Measurements from ENCODE around the gene PPP3CB. TPM values are rescaled to one million over a fixed set of nuclear protein-coding genes. Genes with fewer than 3 reads are reported as not detected.

PPP3CB gene
- total RNA-seq, 2 donors from 2014 or later: 47.7 to 51.0 TPM

DNA sequence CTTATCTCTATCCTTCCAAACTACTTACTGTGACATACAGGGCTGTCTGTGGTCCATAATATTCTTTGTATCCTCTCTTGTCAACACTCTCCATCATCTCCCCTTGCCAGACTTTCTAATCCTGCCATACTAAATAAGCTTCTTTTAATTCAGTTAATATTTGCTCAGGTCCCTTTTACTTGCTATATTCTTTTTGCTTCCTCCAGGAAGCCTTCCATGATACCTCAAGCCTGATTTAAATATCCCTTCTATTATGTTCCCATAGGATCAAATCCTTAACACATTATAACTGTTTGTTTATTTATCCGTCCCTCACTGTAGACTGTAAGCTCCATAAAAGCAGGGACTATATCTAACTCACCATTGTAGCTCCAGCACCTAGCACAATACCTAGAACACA, 7.2 kb upstream of the PPP3CB start:
- ATAC-seq: no peak
- H3K36me3 Mint-ChIP-seq: peaks cover 13% of the 10 kb centered on the region
- H3K4me1 Mint-ChIP-seq (ENCODE audit: low read depth in 2 of 2): peaks cover 3 to 15% of the 10 kb centered on the region in 2 donors
- H3K27ac Mint-ChIP-seq: no peak overlapping the region
- H3K9me3 Mint-ChIP-seq: no peaks in the 10 kb centered on the region
- DNase-seq (ENCODE audit: low spot score): no peak
- no peak overlapping the region for H3K4me3 Mint-ChIP-seq
- H3K27me3 Mint-ChIP-seq: no peaks in the 10 kb centered on the region

DNA sequence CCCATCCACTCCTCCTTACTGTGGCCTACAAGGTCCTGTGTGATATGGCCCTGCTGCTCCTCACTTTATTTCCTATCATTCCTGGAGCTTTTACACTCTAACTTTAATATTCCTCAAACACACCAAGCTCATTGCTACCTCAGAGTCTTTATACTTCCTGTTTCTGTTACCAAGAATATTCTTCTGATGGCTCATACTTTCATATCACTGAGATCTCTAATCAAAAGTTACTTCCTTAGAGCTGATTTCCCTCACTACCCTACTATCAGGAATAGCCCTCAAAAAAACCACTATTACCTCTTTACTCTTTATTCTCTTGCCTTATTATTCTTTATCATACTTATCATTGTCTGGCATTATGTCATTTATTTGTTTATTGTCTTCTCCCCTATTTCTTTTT, 5.8 kb upstream of the PPP3CB start:
- Mint-ChIP-seq H3K36me3 (peaks cover 13% of the 10 kb centered on the region), H3K4me3 (peak overlapping the region; percentile 10), H3K27ac (peak overlapping the region in 1 of 2 donors; percentile 2), H3K9me3 (no peaks in the 10 kb centered on the region), H3K4me1 (ENCODE audit: low read depth in 2 of 2) (peaks cover 15 to 26% of the 10 kb centered on the region in 2 donors), H3K27me3 (no peaks in the 10 kb centered on the region)
- DNase-seq (ENCODE audit: low spot score) (no peak), ATAC-seq (no peak)

DNA sequence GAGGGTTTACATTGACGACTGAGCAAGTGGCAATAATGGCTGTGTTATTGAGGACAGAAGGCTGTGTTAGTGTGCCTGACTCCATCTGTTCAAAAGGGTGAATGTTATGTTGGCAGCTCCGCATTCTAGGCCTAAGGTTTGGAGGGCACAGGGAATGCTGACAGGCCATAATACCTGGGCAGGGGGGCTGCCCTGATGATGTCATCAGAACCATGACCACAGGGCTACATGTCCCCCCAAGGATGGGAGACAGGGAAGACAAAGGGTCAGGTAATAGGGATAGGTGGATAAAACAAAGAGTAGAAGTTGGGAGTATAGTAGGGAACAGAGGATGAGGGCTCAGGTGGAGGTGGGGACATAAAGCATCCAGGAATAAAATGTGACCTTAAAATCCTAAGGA, 1.8 kb upstream of the PPP3CB start:
- Mint-ChIP-seq H3K9me3 (no peaks in the 10 kb centered on the region), H3K27me3 (no peaks in the 10 kb centered on the region), H3K4me1 (ENCODE audit: low read depth in 2 of 2) (peaks cover 38 to 48% of the 10 kb centered on the region in 2 donors), H3K36me3 (no peaks in the 10 kb centered on the region), H3K4me3 (no peak overlapping the region), H3K27ac (peak overlapping the region; percentile 82 to 95)
- DNase-seq (ENCODE audit: low spot score) (no peak), ATAC-seq (no peak)

DNA sequence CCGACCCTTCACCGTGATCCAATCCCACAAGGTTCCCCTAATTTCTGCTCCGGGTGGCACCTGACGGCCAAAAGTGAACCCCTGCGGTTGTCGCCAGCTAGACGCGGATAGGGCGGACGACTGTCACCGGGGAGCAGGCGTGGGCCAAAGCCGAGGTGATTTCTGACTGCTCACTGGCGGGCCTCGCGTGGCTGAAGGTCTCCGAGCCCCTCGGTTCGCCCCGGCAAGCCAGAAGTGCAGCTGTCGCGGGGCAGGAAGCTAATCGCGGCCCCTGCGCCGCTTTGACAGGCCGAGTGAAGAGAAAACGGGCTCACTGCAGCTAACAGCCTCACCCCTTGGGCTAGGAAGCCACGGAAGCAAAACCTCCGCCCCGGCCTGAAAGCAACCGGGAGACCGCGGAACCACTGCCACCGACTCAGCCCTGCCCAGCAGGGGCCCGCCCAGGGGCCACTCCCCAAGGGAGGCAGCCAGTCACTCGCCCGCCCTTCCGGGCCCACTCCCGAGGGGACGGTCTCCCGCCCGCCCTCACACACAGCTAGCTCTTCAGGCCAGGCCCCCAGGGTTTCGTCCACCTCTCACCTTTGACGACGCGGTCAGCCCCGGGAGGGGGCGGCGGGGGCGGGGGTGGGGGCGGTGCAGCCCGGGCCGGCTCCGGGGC, 469 bp downstream of the PPP3CB start:
- Mint-ChIP-seq H3K4me1 (ENCODE audit: low read depth in 2 of 2) (peaks cover 43 to 46% of the 10 kb centered on the region in 2 donors), H3K36me3 (no peaks in the 10 kb centered on the region), H3K27me3 (no peaks in the 10 kb centered on the region), H3K4me3 (peak overlapping the region; percentile 95), H3K27ac (peak overlapping the region; percentile 82 to 95), H3K9me3 (no peaks in the 10 kb centered on the region)
- DNase-seq (ENCODE audit: low spot score) (peak; percentile 95), ATAC-seq (peak; percentile 96 to 97)

DNA sequence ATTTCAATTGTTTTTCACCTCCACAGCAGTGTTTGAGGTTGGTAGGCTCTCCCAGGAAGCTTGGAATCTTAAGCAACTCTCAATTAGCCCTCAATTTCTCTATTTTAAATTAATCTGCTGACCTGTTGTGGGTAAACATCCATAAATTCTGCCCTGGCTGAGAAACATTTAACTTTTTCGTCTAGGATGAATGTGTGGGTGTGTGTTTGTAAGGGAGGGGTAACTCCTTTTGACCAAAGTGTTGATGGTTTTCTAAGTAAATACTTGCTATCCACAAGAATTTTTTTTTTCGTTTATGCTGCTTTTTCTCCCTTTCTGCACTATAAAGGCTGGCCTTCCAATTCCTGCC, 973 bp downstream of the PPP3CB start:
- H3K9me3 Mint-ChIP-seq: no peaks in the 10 kb centered on the region
- H3K4me3 Mint-ChIP-seq: peak overlapping the region; percentile 95
- H3K36me3 Mint-ChIP-seq: no peaks in the 10 kb centered on the region
- DNase-seq (ENCODE audit: low spot score) (no peak), ATAC-seq (no peak)
- H3K27me3 Mint-ChIP-seq: no peaks in the 10 kb centered on the region
- peaks cover 45 to 50% of the 10 kb centered on the region in 2 donors for H3K4me1 Mint-ChIP-seq (ENCODE audit: low read depth in 2 of 2)
- H3K27ac Mint-ChIP-seq: peak overlapping the region; percentile 82 to 95

DNA sequence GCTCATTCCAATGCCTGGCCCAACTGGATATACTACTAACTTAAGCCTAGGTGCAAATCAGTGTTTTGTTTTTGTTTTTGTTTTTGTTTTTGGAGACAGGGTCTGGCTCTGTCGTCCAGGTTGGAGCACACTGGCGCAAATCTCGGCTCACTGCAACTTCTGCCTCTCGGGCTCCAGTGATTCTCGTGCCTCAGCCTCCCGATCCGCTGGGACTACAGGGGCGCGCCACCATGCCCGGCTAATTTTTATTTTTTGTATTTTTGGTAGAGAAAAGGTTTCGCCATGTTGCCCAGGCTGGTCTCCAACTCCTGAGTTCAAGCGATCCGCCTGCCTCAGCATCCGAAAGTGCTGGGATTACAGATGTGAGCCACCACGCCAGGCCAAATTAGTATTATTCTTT, 1.6 kb downstream of the PPP3CB start:
- H3K36me3 Mint-ChIP-seq: peaks cover under 1% of the 10 kb centered on the region
- H3K4me3 Mint-ChIP-seq: peak overlapping the region; percentile 80
- H3K4me1 Mint-ChIP-seq (ENCODE audit: low read depth in 2 of 2): peaks cover 48 to 55% of the 10 kb centered on the region in 2 donors
- H3K27ac Mint-ChIP-seq: peak overlapping the region; percentile 70 to 76
- DNase-seq (ENCODE audit: low spot score): no peak
- H3K9me3 Mint-ChIP-seq: no peaks in the 10 kb centered on the region
- no peaks in the 10 kb centered on the region for H3K27me3 Mint-ChIP-seq
- no peak for ATAC-seq

DNA sequence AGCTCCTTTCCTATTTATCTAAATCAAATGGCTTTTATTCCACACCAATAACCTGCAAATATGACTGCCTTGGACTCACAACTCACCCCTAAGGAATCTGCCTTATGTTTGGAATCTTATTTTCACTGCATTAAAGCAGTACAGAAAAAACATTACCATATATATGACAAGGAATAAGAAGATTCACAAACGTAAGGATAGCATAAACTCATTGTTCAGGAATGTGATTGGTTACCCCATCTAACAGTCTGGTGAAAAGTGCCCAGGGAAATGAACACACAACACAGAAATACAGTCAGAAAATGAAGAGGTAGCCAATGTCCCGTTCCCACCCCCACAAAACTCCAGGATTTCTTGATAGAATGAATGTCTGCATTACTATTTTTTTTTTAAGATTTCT, 2.0 kb downstream of the PPP3CB start:
- ATAC-seq (no peak), DNase-seq (ENCODE audit: low spot score) (no peak)
- H3K4me1 Mint-ChIP-seq (ENCODE audit: low read depth in 2 of 2): peaks cover 51 to 60% of the 10 kb centered on the region in 2 donors
- H3K27ac Mint-ChIP-seq: peak overlapping the region; percentile 70 to 76
- no peaks in the 10 kb centered on the region for H3K9me3 Mint-ChIP-seq
- no peaks in the 10 kb centered on the region for H3K27me3 Mint-ChIP-seq
- peak overlapping the region; percentile 80 for H3K4me3 Mint-ChIP-seq
- H3K36me3 Mint-ChIP-seq: peaks cover 5% of the 10 kb centered on the region

DNA sequence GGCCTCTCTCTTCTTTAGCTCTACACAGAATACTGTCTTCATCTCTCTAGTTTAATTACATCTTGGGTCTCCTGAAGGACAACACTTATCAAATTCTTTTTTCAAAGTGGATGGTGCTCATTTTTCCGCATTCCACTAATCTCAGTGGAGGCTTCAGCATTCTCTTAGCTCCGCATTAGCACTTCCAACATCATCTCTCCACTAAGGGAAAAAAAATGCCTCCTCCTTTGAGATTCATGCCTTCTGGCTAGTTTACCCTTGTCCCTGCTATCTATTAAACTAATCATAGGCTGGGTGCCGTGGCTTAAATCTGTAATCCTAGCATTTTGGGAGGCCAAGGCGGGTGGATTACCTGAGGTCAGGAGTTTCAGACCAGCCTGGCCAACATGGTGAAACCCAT, 9.2 kb downstream of the PPP3CB start:
- H3K4me3 Mint-ChIP-seq: no peak overlapping the region
- H3K9me3 Mint-ChIP-seq: no peaks in the 10 kb centered on the region
- no peak for ATAC-seq
- no peaks in the 10 kb centered on the region for H3K27me3 Mint-ChIP-seq
- peaks cover 20 to 21% of the 10 kb centered on the region in 2 donors for H3K4me1 Mint-ChIP-seq (ENCODE audit: low read depth in 2 of 2)
- no peak for DNase-seq (ENCODE audit: low spot score)
- H3K27ac Mint-ChIP-seq: no peak overlapping the region
- H3K36me3 Mint-ChIP-seq: peaks cover 13% of the 10 kb centered on the region

DNA sequence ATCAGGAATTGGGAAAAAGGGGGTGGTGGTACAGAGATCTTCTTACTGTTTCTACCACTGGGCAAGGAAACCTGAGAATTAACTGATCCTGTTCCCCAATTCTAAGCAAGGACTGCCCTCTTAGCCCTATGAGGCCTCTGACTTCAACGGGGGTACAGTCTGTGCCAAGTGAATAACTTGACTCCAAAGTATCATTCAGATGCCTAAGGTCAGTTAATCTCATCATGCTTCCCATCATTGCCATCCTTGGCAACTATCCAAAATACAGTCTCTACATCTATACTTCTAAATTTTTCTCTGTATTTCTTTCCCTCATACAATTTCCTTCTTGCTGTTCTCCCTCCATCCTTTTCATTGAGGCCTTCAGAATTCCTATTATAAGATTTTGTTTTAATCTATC, 10.5 kb downstream of the PPP3CB start:
- Mint-ChIP-seq H3K4me3 (no peak overlapping the region), H3K36me3 (peaks cover 13% of the 10 kb centered on the region), H3K27me3 (no peaks in the 10 kb centered on the region), H3K27ac (no peak overlapping the region), H3K9me3 (no peaks in the 10 kb centered on the region), H3K4me1 (ENCODE audit: low read depth in 2 of 2) (peaks cover 19 to 23% of the 10 kb centered on the region in 2 donors)
- ATAC-seq: no peak
- no peak for DNase-seq (ENCODE audit: low spot score)

DNA sequence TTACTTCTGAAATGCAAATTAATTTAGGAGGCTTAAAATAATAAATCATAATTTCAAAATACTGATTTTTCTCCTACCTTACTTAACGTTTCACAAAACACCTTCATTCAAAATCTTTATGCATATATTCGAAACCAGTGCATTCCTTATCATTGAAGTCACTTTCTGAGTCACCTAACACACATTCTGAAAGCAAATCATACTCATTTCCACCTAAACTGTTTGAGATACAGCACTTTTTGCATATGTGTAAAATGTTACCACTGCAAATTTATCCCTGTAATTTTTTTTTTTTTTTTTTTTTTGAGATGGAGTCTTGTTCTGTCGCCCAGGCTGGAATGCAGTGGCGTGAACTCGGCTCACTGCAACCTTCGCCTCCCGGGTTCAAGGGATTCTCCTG, 15.7 kb downstream of the PPP3CB start:
- Mint-ChIP-seq H3K27me3 (no peaks in the 10 kb centered on the region), H3K36me3 (peaks cover 6% of the 10 kb centered on the region), H3K4me3 (peak overlapping the region; percentile 49), H3K4me1 (ENCODE audit: low read depth in 2 of 2) (peaks cover 10 to 30% of the 10 kb centered on the region in 2 donors), H3K27ac (peak overlapping the region in 1 of 2 donors; percentile 83), H3K9me3 (no peaks in the 10 kb centered on the region)
- DNase-seq (ENCODE audit: low spot score) (no peak), ATAC-seq (peak in 1 of 2 donors; percentile 84)

DNA sequence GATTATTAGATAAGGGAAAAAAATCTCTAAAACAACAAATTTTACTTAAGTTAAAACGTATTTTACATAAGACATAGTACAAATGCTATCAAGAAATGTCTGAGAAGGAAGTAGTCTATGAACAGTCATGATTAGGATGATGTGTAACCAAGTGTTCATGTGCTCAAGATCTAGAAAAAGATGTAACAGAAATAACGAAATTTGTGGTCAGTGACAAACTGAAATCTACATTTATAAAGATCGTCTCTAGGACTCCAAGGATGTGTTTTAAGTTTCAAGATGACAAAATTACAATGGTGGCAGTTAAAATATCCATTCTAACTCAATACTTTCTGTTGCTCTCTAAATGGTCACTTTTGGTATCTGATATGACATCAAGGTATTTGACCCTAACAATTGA, 17.2 kb downstream of the PPP3CB start:
- Mint-ChIP-seq H3K27me3 (no peaks in the 10 kb centered on the region), H3K4me1 (ENCODE audit: low read depth in 2 of 2) (peaks cover 10 to 30% of the 10 kb centered on the region in 2 donors), H3K9me3 (no peaks in the 10 kb centered on the region), H3K27ac (peak overlapping the region in 1 of 2 donors; percentile 83), H3K4me3 (peak overlapping the region; percentile 52), H3K36me3 (peaks cover 12% of the 10 kb centered on the region)
- DNase-seq (ENCODE audit: low spot score) (no peak), ATAC-seq (peak; percentile 36 to 85)

DNA sequence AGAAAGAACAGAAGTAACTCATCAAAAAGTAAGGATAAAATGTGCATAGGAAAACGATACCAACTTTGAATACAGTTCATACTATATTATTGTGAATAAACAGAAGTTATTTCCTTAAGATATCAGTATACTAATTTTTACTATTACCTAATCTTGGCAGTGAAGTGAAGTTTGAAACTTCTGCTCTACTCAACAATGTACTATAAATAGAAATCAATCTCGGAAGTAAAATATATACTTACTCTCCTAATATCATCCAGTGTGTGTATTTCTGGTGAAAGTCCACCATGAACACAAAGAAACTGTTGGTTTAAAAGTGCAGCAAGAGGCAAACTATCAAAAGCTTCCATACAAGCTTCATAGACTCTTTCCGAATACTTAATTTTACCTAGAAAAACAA, 24.6 kb downstream of the PPP3CB start:
- ATAC-seq (no peak), DNase-seq (ENCODE audit: low spot score) (no peak)
- Mint-ChIP-seq H3K27me3 (no peaks in the 10 kb centered on the region), H3K36me3 (peaks cover 22% of the 10 kb centered on the region), H3K4me3 (no peak overlapping the region), H3K4me1 (ENCODE audit: low read depth in 2 of 2) (peaks cover 0 to 10% of the 10 kb centered on the region in 2 donors), H3K9me3 (no peaks in the 10 kb centered on the region), H3K27ac (no peak overlapping the region)

DNA sequence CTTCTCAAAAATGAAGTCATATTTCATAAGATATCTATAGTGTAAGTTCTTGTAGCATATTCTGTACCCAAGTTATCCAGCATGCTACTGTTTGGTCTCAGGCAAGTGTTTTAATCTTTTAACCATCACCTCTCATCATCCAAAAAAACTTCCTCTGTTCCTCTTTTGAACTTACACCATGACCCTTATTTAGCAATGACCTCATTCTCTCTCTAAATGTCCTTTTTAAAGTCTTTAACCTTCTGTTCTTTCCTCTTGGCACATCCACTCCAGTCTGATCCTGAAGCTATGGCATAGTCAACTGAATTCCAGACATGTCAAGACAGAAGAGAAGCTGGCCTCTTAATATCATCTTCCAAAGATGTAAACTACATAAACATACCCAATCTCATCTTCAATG, 26.2 kb downstream of the PPP3CB start:
- ATAC-seq (no peak), DNase-seq (ENCODE audit: low spot score) (no peak)
- Mint-ChIP-seq H3K9me3 (no peaks in the 10 kb centered on the region), H3K4me3 (no peak overlapping the region), H3K27me3 (no peaks in the 10 kb centered on the region), H3K36me3 (peaks cover 15% of the 10 kb centered on the region), H3K27ac (no peak overlapping the region), H3K4me1 (ENCODE audit: low read depth in 2 of 2) (peaks cover 0 to 10% of the 10 kb centered on the region in 2 donors)

DNA sequence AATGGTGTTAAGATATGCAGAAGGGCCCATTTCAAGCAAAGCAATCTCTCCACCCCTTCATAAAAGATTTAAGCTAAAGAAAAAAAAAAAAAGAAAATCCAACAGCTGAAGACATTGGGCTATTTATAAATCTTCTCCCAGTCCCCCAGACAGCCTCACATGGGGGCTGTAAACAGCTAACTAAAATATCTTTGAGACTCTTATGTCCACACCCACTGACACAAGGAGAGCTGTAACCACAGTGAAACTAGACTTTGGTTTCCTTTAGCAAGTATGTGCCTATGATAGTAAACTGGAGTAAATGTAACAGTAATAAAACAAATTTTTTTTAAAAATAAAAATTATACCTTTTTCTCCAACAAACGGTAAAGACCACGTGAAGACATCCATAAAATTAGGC, 28.6 kb downstream of the PPP3CB start:
- ATAC-seq (no peak), DNase-seq (ENCODE audit: low spot score) (no peak)
- peaks cover 25% of the 10 kb centered on the region for H3K36me3 Mint-ChIP-seq
- H3K27ac Mint-ChIP-seq: no peak overlapping the region
- H3K27me3 Mint-ChIP-seq: no peaks in the 10 kb centered on the region
- H3K9me3 Mint-ChIP-seq: no peaks in the 10 kb centered on the region
- peaks cover 0 to 10% of the 10 kb centered on the region in 2 donors for H3K4me1 Mint-ChIP-seq (ENCODE audit: low read depth in 2 of 2)
- H3K4me3 Mint-ChIP-seq: no peak overlapping the region
